Measurements from ENCODE around the gene P4HB.

P4HB gene

GRCh38 chr17:81895400-81895799, 35.1 kb upstream of the P4HB start:
- DNase-seq, result no peak

GRCh38 chr17:81891303-81891552, 30.9 kb upstream of the P4HB start:
- DNase-seq, result peak; percentile 15

- DNase-seq, result peak; percentile 17
Observed at GRCh38 chr17:81890447-81891302, 30.3 kb upstream of the P4HB start.

- no peak for DNase-seq
Observed at GRCh38 chr17:81889602-81890001, 29.3 kb upstream of the P4HB start.

- DNase-seq, result no peak
Observed at GRCh38 chr17:81888988-81889595, 28.8 kb upstream of the P4HB start.

- DNase-seq, result no peak
Observed at GRCh38 chr17:81888105-81888987, 28.0 kb upstream of the P4HB start.

GRCh38 chr17:81885869-81886548, 25.7 kb upstream of the P4HB start:
- DNase-seq, result no peak

GRCh38 chr17:81885454-81885853, 25.1 kb upstream of the P4HB start:
- DNase-seq, result no peak

GRCh38 chr17:81884968-81885367, 24.6 kb upstream of the P4HB start:
- no peak for DNase-seq

- DNase-seq, result no peak
Observed at GRCh38 chr17:81884520-81884919, 24.2 kb upstream of the P4HB start.

GRCh38 chr17:81879121-81879520, 18.8 kb upstream of the P4HB start:
- no peak for DNase-seq

- DNase-seq, result no peak
Observed at GRCh38 chr17:81878294-81878693, 18.0 kb upstream of the P4HB start.

GRCh38 chr17:81877569-81877968, 17.2 kb upstream of the P4HB start:
- DNase-seq, result no peak

- peak; percentile 96 for DNase-seq
Observed at GRCh38 chr17:81871387-81872230, 11.3 kb upstream of the P4HB start.

- DNase-seq, result no peak
Observed at GRCh38 chr17:81870981-81871386, 10.6 kb upstream of the P4HB start, which contains the start of gene ARHGDIA. Gene ARHGDIA (minus strand): TSS chr17:81871337. CDS start chr17:81869930, 1,407 bp downstream.

- peak; percentile 47 for DNase-seq
Observed at GRCh38 chr17:81870131-81870980, 10.0 kb upstream of the P4HB start.

- DNase-seq, result peak; percentile 45
Observed at GRCh38 chr17:81869221-81870130, 9.1 kb upstream of the P4HB start.

GRCh38 chr17:81868674-81869220, 8.4 kb upstream of the P4HB start:
- DNase-seq, result no peak

- DNase-seq, result no peak
Observed at GRCh38 chr17:81867991-81868673, 7.8 kb upstream of the P4HB start.

All from CD4-positive, alpha-beta T cell treated with Interleukin-6 for 4 hours (primary cell).